Esophagus squamous epithelium (tissue), 5 donors: ENCODE measurements around the gene MC3R. TPM values are rescaled to one million over a fixed set of nuclear protein-coding genes. Genes with fewer than 3 reads are reported as not detected.

Experiments
- DNase-seq: peaks from one replicate; lab custom pipeline; 2025; lab: John Stamatoyannopoulos, UW
- H3K27ac ChIP-seq, 4 donors: fragments of 200-600 bp; sonication (generic); one replicate each; pipeline ENCODE4 v1.5.1; 2016 to 2019; ENCODE audit warnings: mild to moderate bottlenecking in 1 of 4
- H3K27me3 ChIP-seq, 4 donors: fragments of 200-600 bp; sonication (generic); 1 replicate in 3 of 4; 2 replicates in 1 of 4; pipeline versions ENCODE4 v1.5.1 to v1.6.0; 2017 to 2021; ENCODE audit warnings: antibody characterized with exemption in 1 of 4
- H3K36me3 ChIP-seq, 3 donors: fragments of 200-600 bp; sonication (generic); one replicate each; pipeline ENCODE4 v1.5.1; 2016 to 2019
- H3K4me1 ChIP-seq, 3 donors: fragments of 200-600 bp; sonication (generic); one replicate each; pipeline ENCODE4 v1.5.1; 2017 to 2019
- H3K4me3 ChIP-seq, 4 donors: fragments of 200-600 bp; sonication (generic); 1 replicate in 3 of 4; 2 replicates in 1 of 4; pipeline ENCODE4 v1.5.1; 2016 to 2019; ENCODE audit warnings: mild to moderate bottlenecking in 2 of 4, moderate library complexity in 1 of 4
- H3K9me3 ChIP-seq, 3 donors: fragments of 200-600 bp; sonication (generic); one replicate each; pipeline ENCODE4 v1.5.1; 2016 to 2019
- CTCF ChIP-seq, 6 experiments: fragments of 450-650 bp in 4 of 6; fragments of 200-600 bp in 2 of 6; sonication (generic) in 2 of 6; IDR thresholded peaks; one replicate each; pipeline ENCODE4 v1.5.1; 2016 to 2019; ENCODE audit warnings: antibody characterized with exemption in 6 of 6, mild to moderate bottlenecking in 4 of 6, moderate library complexity in 4 of 6
- POLR2A ChIP-seq, 4 donors: fragments of 450-650 bp; IDR thresholded peaks; one replicate each; pipeline ENCODE4 v1.6.1; 2017; ENCODE audit warnings: antibody characterized with exemption in 4 of 4, mild to moderate bottlenecking in 4 of 4, moderate library complexity in 3 of 4
- WGBS, 2 donors: methylation state at CpG; one replicate each; pipeline ENCODE4 v1.1.5; 2018; 5-methylcytosine and 5-hydroxymethylcytosine counted together
- intact Hi-C: fragments of 100-400 bp; cut with DNase I; formaldehyde crosslinking; loops from one replicate; pipeline ENCODE4 v1.15.0; 2022
- total RNA-seq, 4 donors: library from RNA; depleted of rRNA; stranded (reverse); fragments of >200 nt; gene quantifications; one replicate each; pipeline ENCODE4 v1.1.0, GENCODE V29; 2016
- donor health status: DM: yes; HTN: yes; CAD: no.

The MC3R gene
- total RNA-seq, 4 donors from 2014 or later, result not detected

GRCh38 chr20:56228021-56228420 lies 20.5 kb upstream of the MC3R start:
- intact Hi-C loops, result no loop called here
- peaks cover 0 to 11% (median 0%) of the 10 kb centered on the region in 3 donors for H3K4me1 ChIP-seq
- no peak for TF ChIP-seq CTCF (IDR thresholded peaks at IDR 0.05)
- H3K27ac ChIP-seq, result no peak overlapping the region
- H3K9me3 ChIP-seq, result no peaks in the 10 kb centered on the region
- peaks cover 0 to 7% (median 0%) of the 10 kb centered on the region in 4 donors for H3K27me3 ChIP-seq
- H3K36me3 ChIP-seq, result no peaks in the 10 kb centered on the region
- WGBS, 2 donors, result 70 to 72% methylated on average over 2 to 3 of the region's 3 CpGs
- no peak overlapping the region for H3K4me3 ChIP-seq
- no peak for DNase-seq

- no peak for DNase-seq
- Histone ChIP-seq H3K4me1 (no peaks in the 10 kb centered on the region), H3K36me3 (no peaks in the 10 kb centered on the region), H3K4me3 (no peak overlapping the region), H3K27ac (no peak overlapping the region), H3K9me3 (peaks cover 0 to 4% (median 0%) of the 10 kb centered on the region in 3 donors), H3K27me3 (peaks cover 0 to 7% (median 0%) of the 10 kb centered on the region in 4 donors)
- no peak for TF ChIP-seq POLR2A (IDR thresholded peaks at IDR 0.05)
- TF ChIP-seq CTCF (IDR thresholded peaks at IDR 0.05), result no peak
- intact Hi-C loops, result no loop called here
These were observed 18.7 kb upstream of the MC3R start for GRCh38 chr20:56229812-56230211.

- H3K27me3 ChIP-seq, result no peaks in the 10 kb centered on the region
- no peak for DNase-seq
- 78 to 86% methylated on average over 3 of the region's 3 CpGs for WGBS, 2 donors
- H3K4me1 ChIP-seq, result no peaks in the 10 kb centered on the region
- H3K36me3 ChIP-seq, result no peaks in the 10 kb centered on the region
- intact Hi-C loops, result no loop called here
- no peak overlapping the region for H3K4me3 ChIP-seq
- TF ChIP-seq CTCF (IDR thresholded peaks at IDR 0.05) (no peak), POLR2A (IDR thresholded peaks at IDR 0.05) (no peak)
- H3K27ac ChIP-seq, result no peak overlapping the region
- peaks cover 0 to 11% (median 4%) of the 10 kb centered on the region in 3 donors for H3K9me3 ChIP-seq
These were observed 14.4 kb upstream of the MC3R start for GRCh38 chr20:56234110-56234509.

- Histone ChIP-seq H3K9me3 (peaks cover 0 to 11% (median 4%) of the 10 kb centered on the region in 3 donors), H3K4me3 (no peak overlapping the region), H3K36me3 (no peaks in the 10 kb centered on the region), H3K4me1 (no peaks in the 10 kb centered on the region), H3K27ac (no peak overlapping the region), H3K27me3 (no peaks in the 10 kb centered on the region)
- TF ChIP-seq POLR2A (IDR thresholded peaks at IDR 0.05), result no peak
- TF ChIP-seq CTCF (IDR thresholded peaks at IDR 0.05), result no peak
- DNase-seq, result no peak
- intact Hi-C loops, result no loop called here
These were observed 11.2 kb upstream of the MC3R start for GRCh38 chr20:56237335-56237734.

GRCh38 chr20:56244259-56244658 lies 4.3 kb upstream of the MC3R start:
- peaks cover 0 to 28% (median 0%) of the 10 kb centered on the region in 4 donors for H3K27me3 ChIP-seq
- TF ChIP-seq POLR2A (IDR thresholded peaks at IDR 0.05) (no peak), CTCF (IDR thresholded peaks at IDR 0.05) (no peak)
- DNase-seq, result no peak
- intact Hi-C loops, result no loop called here
- WGBS, 2 donors, result 30 to 51% methylated on average over 6 of the region's 6 CpGs
- H3K4me1 ChIP-seq, result peaks cover 0 to 10% (median 0%) of the 10 kb centered on the region in 3 donors
- H3K4me3 ChIP-seq, result no peak overlapping the region
- no peaks in the 10 kb centered on the region for H3K9me3 ChIP-seq
- no peak overlapping the region for H3K27ac ChIP-seq
- no peaks in the 10 kb centered on the region for H3K36me3 ChIP-seq
